LNCaP clone FGC (cell line): ENCODE data around the gene ULBP1.
"Not testable (repeated sequence)": the region's sequence is repeated elsewhere in the genome, so short reads cannot be mapped to it uniquely, and the experiment has no call there.

Source experiments
- DNase-seq: peaks from one replicate; pipeline ENCODE4 v3.0.0-alpha.2; 2011; ENCODE audit warnings: low read depth
- H3K4me3 ChIP-seq: 2 replicates; pipeline ENCODE4 v1.5.1; 2011; ENCODE audit warnings: mild to moderate bottlenecking, low read depth, low read length, control low read depth
- TF ChIP-seq, protein P1 (sequence below): IDR thresholded peaks from 2 replicates; pipeline ENCODE4 v1.5.1; 2012; ENCODE audit warnings: mild to moderate bottlenecking; ENCODE audit not compliant: control insufficient read depth, insufficient read depth; ENCODE audit errors: extremely low read depth

The ULBP1 gene

GRCh38 chr6:149961728-149962425, 1.9 kb upstream of the ULBP1 start:
- no peak overlapping the region for H3K4me3 ChIP-seq
- TF ChIP-seq, protein P1, sequence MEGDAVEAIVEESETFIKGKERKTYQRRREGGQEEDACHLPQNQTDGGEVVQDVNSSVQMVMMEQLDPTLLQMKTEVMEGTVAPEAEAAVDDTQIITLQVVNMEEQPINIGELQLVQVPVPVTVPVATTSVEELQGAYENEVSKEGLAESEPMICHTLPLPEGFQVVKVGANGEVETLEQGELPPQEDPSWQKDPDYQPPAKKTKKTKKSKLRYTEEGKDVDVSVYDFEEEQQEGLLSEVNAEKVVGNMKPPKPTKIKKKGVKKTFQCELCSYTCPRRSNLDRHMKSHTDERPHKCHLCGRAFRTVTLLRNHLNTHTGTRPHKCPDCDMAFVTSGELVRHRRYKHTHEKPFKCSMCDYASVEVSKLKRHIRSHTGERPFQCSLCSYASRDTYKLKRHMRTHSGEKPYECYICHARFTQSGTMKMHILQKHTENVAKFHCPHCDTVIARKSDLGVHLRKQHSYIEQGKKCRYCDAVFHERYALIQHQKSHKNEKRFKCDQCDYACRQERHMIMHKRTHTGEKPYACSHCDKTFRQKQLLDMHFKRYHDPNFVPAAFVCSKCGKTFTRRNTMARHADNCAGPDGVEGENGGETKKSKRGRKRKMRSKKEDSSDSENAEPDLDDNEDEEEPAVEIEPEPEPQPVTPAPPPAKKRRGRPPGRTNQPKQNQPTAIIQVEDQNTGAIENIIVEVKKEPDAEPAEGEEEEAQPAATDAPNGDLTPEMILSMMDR, result no peak
- no peak for DNase-seq

- H3K4me3 ChIP-seq, result peak overlapping the region; percentile 53; the same call in 1 of the 2 replicates
- TF ChIP-seq, protein P1, result no peak
- DNase-seq, result no peak
These were observed 1.1 kb upstream of the ULBP1 start for GRCh38 chr6:149962461-149963211.

GRCh38 chr6:149963212-149963461, 606 bp upstream of the ULBP1 start:
- H3K4me3 ChIP-seq, result peak overlapping the region; percentile 53
- no peak for DNase-seq
- TF ChIP-seq, protein P1, result no peak

- H3K4me3 ChIP-seq, result peak overlapping the region; percentile 53
- DNase-seq, result no peak
- TF ChIP-seq, protein P1, result no peak
These were observed 808 bp downstream of the ULBP1 start for GRCh38 chr6:149964308-149965193.

GRCh38 chr6:149965194-149966020, 1.7 kb downstream of the ULBP1 start:
- TF ChIP-seq, protein P1, result no peak
- DNase-seq, result no peak
- H3K4me3 ChIP-seq, result no peak overlapping the region

GRCh38 chr6:149966319-149966718, 2.6 kb downstream of the ULBP1 start:
- not testable (repeated sequence) for DNase-seq, H3K4me3 ChIP-seq
